HEK293 (cell line): Measurements from ENCODE around the gene DNAJB5.

ENCODE experiments used
- CTCF ChIA-PET: fragments of 350-600 bp; formaldehyde crosslinking; extraction: SDS; loops from one replicate; lab custom pipeline; 2021; ENCODE audit warnings: antibody characterized with exemption; lab: Yijun Ruan, JAX
- POLR2A ChIA-PET: fragments of 300-600 bp; formaldehyde crosslinking; extraction: SDS; loops from one replicate; lab custom pipeline; 2020; ENCODE audit warnings: antibody characterized with exemption, inconsistent platforms; lab: Yijun Ruan, JAX
- H3K27ac ChIP-seq: fragments of 200-500 bp; sonication (Bioruptor generic); 2 replicates; pipeline ENCODE4 v1.5.1; 2014; ENCODE audit warnings: low read depth, low read length, control low read depth, inconsistent platforms; ENCODE audit errors: extremely low read depth
- H3K36me3 ChIP-seq, 2 experiments: fragments of 200-500 bp in 1 of 2; sonication (Bioruptor generic) in 1 of 2; 1 replicate in 1 of 2; 2 replicates in 1 of 2; pipeline ENCODE4 v1.5.1; 2014 to 2017; ENCODE audit warnings: inconsistent platforms in 2 of 2, low read length in 2 of 2; ENCODE audit not compliant: control insufficient read depth in 2 of 2, insufficient read depth in 1 of 2
- H3K4me1 ChIP-seq: fragments of 200-500 bp; sonication (Bioruptor generic); 2 replicates; pipeline ENCODE4 v1.5.1; 2014; ENCODE audit warnings: mild to moderate bottlenecking, low read length, inconsistent platforms; ENCODE audit not compliant: control insufficient read depth, insufficient read depth
- H3K4me3 ChIP-seq: 2 replicates; pipeline ENCODE4 v1.5.1; 2011; ENCODE audit warnings: low read depth, mild to moderate bottlenecking, control low read depth, low read length, moderate library complexity
- H3K9me3 ChIP-seq: fragments of 200-500 bp; sonication (Bioruptor generic); 2 replicates; pipeline ENCODE4 v1.5.1; 2014; ENCODE audit warnings: low read depth, low read length, inconsistent platforms; ENCODE audit not compliant: control insufficient read depth, insufficient read depth
- HOXA7 ChIP-seq: sonication (generic); formaldehyde crosslinking; IDR thresholded peaks from 2 replicates; pipeline ENCODE4 v1.8.1; 2022; ENCODE audit warnings: missing genetic modification reagents, borderline replicate concordance
- REST ChIP-seq: fragments of 450-650 bp; formaldehyde crosslinking; IDR thresholded peaks from 2 replicates; pipeline ENCODE4 v1.5.1; 2016; ENCODE audit warnings: missing biosample characterization, missing genetic modification characterization
- SP3 ChIP-seq: fragments of 450-650 bp; formaldehyde crosslinking; IDR thresholded peaks from 2 replicates; pipeline ENCODE4 v1.5.1; 2016; ENCODE audit warnings: missing biosample characterization, missing genetic modification characterization
- TRIM28 ChIP-seq: IDR thresholded peaks from 2 replicates; pipeline ENCODE4 v1.6.1; 2011; ENCODE audit warnings: low read length, control low read depth, borderline replicate concordance
- ZBTB48 ChIP-seq: fragments of 450-650 bp; formaldehyde crosslinking; IDR thresholded peaks from 2 replicates; pipeline ENCODE4 v1.5.1; 2016; ENCODE audit warnings: missing biosample characterization, missing genetic modification characterization
- ZFP37 ChIP-seq: fragments of 450-650 bp; formaldehyde crosslinking; IDR thresholded peaks from 2 replicates; pipeline ENCODE4 v1.5.1; 2016; ENCODE audit warnings: missing biosample characterization, missing genetic modification characterization
- ZIC2 ChIP-seq: fragments of 450-650 bp; formaldehyde crosslinking; IDR thresholded peaks from 2 replicates; pipeline ENCODE4 v1.5.1; 2016; ENCODE audit warnings: missing biosample characterization, missing genetic modification characterization
- ZNF112 ChIP-seq: fragments of 450-650 bp; formaldehyde crosslinking; IDR thresholded peaks from 2 replicates; pipeline ENCODE4 v1.5.0; 2017; ENCODE audit warnings: missing biosample characterization, missing genetic modification characterization
- ZNF138 ChIP-seq: fragments of 450-650 bp; formaldehyde crosslinking; IDR thresholded peaks from 2 replicates; pipeline ENCODE4 v1.5.1; 2016; ENCODE audit warnings: missing biosample characterization, missing genetic modification characterization, borderline replicate concordance
- ZNF155 ChIP-seq: fragments of 450-650 bp; formaldehyde crosslinking; IDR thresholded peaks from 2 replicates; pipeline ENCODE4 v1.5.1; 2016; ENCODE audit warnings: missing biosample characterization, missing genetic modification characterization
- ZNF274 ChIP-seq, 2 experiments: fragments of 200-500 bp in 1 of 2; fragments of 450-650 bp in 1 of 2; sonication (Bioruptor generic) in 1 of 2; formaldehyde crosslinking in 1 of 2; IDR thresholded peaks; 2 replicates each; pipeline versions ENCODE4 v1.5.1 to v1.6.1; 2014 to 2016; ENCODE audit warnings: borderline replicate concordance in 1 of 2, inconsistent platforms in 1 of 2, low read length in 1 of 2, missing biosample characterization in 1 of 2, missing genetic modification characterization in 1 of 2
- ZNF639 ChIP-seq: fragments of 450-650 bp; formaldehyde crosslinking; IDR thresholded peaks from 2 replicates; pipeline ENCODE4 v1.5.1; 2016; ENCODE audit warnings: missing biosample characterization, missing genetic modification characterization
- ZNF677 ChIP-seq: fragments of 450-650 bp; IDR thresholded peaks from 2 replicates; pipeline ENCODE4 v1.5.0; 2018; ENCODE audit warnings: missing biosample characterization, mild to moderate bottlenecking, missing genetic modification characterization, moderate library complexity
- ZNF768 ChIP-seq: fragments of 450-650 bp; formaldehyde crosslinking; IDR thresholded peaks from 2 replicates; pipeline ENCODE4 v1.5.1; 2018; ENCODE audit warnings: missing biosample characterization, mild to moderate bottlenecking, missing genetic modification characterization
- ZNF776 ChIP-seq: fragments of 450-650 bp; formaldehyde crosslinking; IDR thresholded peaks from 2 replicates; pipeline ENCODE4 v1.5.0; 2017; ENCODE audit warnings: missing biosample characterization, missing genetic modification characterization, borderline replicate concordance
- ZNF830 ChIP-seq: fragments of 450-650 bp; IDR thresholded peaks from 2 replicates; pipeline ENCODE4 v1.5.0; 2018; ENCODE audit warnings: missing biosample characterization, missing genetic modification characterization, low read depth, mild to moderate bottlenecking, moderate library complexity
- TF ChIP-seq, protein P1 (sequence below): fragments of 450-650 bp; formaldehyde crosslinking; IDR thresholded peaks from 2 replicates; pipeline ENCODE4 v1.5.1; 2017; ENCODE audit warnings: missing biosample characterization, missing genetic modification characterization
- TF ChIP-seq, protein P2 (sequence below): fragments of 450-650 bp; formaldehyde crosslinking; IDR thresholded peaks from 2 replicates; pipeline ENCODE4 v1.5.1; 2016; ENCODE audit warnings: missing biosample characterization, missing genetic modification characterization
- TF ChIP-seq, protein P3 (sequence below): fragments of 450-650 bp; formaldehyde crosslinking; IDR thresholded peaks from 2 replicates; pipeline ENCODE4 v1.5.1; 2016; ENCODE audit warnings: missing biosample characterization, missing genetic modification characterization

DNAJB5 gene

DNA sequence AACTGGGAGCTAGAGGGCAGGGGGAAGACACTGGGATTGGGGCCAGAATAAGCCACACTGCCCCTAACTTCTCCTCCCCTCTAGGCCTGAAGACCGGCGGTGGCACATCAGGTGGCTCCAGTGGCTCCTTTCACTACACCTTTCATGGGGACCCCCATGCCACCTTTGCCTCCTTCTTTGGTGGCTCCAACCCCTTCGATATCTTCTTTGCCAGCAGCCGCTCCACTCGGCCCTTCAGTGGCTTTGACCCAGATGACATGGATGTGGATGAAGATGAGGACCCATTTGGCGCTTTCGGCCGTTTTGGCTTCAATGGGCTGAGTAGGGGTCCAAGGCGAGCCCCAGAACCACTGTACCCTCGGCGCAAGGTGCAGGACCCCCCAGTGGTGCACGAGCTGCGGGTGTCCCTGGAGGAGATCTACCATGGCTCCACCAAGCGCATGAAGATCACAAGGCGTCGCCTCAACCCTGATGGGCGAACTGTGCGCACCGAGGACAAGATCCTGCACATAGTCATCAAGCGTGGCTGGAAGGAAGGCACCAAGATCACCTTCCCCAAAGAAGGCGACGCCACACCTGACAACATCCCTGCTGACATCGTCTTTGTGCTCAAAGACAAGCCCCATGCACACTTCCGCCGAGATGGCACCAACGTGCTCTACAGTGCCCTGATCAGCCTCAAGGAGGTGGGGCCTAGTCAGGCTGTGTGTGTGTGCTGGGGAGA, 6.8 kb downstream of the DNAJB5 start:
- CTCF ChIA-PET: interaction anchor here (0.6 to 8.5 kb wide), 3 partner anchors 34 to 296 kb away, joined by 4 to 116 read pairs (median 4); no protein-coding TSS in a partner anchor
- H3K9me3 ChIP-seq: no peaks in the 10 kb centered on the region
- peaks cover 2% of the 10 kb centered on the region; the same call in 1 of the 2 replicates for H3K4me1 ChIP-seq
- no peak overlapping the region for H3K4me3 ChIP-seq
- TF ChIP-seq ZFP37 (no peak), ZNF768 (tag by site-specific recombination) (no peak), ZIC2 (tag by site-specific recombination) (no peak), ZNF677 (tag by site-specific recombination) (no peak), SP3 (tag by site-specific recombination) (no peak), TRIM28 (no peak), ZNF830 (tag by site-specific recombination) (no peak), ZNF776 (tag by site-specific recombination) (no peak), ZNF155 (tag by site-specific recombination) (no peak), ZBTB48 (tag by site-specific recombination) (no peak), ZNF274 (IDR thresholded peaks at IDR 0.05; ENCODE audit: low read length) (no peak), ZNF274 (tag by site-specific recombination; IDR thresholded peaks at IDR 0.05; ENCODE audit: borderline replicate concordance) (no peak), ZNF112 (no peak), HOXA7 (CRISPR knock-in tag) (no peak), ZNF138 (tag by site-specific recombination) (no peak), ZNF639 (tag by site-specific recombination) (no peak), REST (tag by site-specific recombination) (no peak)
- TF ChIP-seq, protein P1, sequence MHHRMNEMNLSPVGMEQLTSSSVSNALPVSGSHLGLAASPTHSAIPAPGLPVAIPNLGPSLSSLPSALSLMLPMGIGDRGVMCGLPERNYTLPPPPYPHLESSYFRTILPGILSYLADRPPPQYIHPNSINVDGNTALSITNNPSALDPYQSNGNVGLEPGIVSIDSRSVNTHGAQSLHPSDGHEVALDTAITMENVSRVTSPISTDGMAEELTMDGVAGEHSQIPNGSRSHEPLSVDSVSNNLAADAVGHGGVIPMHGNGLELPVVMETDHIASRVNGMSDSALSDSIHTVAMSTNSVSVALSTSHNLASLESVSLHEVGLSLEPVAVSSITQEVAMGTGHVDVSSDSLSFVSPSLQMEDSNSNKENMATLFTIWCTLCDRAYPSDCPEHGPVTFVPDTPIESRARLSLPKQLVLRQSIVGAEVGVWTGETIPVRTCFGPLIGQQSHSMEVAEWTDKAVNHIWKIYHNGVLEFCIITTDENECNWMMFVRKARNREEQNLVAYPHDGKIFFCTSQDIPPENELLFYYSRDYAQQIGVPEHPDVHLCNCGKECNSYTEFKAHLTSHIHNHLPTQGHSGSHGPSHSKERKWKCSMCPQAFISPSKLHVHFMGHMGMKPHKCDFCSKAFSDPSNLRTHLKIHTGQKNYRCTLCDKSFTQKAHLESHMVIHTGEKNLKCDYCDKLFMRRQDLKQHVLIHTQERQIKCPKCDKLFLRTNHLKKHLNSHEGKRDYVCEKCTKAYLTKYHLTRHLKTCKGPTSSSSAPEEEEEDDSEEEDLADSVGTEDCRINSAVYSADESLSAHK (tag by site-specific recombination): no peak
- TF ChIP-seq, protein P2, sequence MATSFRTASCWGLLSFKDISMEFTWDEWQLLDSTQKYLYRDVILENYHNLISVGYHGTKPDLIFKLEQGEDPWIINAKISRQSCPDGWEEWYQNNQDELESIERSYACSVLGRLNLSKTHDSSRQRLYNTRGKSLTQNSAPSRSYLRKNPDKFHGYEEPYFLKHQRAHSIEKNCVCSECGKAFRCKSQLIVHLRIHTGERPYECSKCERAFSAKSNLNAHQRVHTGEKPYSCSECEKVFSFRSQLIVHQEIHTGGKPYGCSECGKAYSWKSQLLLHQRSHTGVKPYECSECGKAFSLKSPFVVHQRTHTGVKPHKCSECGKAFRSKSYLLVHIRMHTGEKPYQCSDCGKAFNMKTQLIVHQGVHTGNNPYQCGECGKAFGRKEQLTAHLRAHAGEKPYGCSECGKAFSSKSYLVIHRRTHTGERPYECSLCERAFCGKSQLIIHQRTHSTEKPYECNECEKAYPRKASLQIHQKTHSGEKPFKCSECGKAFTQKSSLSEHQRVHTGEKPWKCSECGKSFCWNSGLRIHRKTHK (tag by site-specific recombination): no peak
- TF ChIP-seq, protein P3, sequence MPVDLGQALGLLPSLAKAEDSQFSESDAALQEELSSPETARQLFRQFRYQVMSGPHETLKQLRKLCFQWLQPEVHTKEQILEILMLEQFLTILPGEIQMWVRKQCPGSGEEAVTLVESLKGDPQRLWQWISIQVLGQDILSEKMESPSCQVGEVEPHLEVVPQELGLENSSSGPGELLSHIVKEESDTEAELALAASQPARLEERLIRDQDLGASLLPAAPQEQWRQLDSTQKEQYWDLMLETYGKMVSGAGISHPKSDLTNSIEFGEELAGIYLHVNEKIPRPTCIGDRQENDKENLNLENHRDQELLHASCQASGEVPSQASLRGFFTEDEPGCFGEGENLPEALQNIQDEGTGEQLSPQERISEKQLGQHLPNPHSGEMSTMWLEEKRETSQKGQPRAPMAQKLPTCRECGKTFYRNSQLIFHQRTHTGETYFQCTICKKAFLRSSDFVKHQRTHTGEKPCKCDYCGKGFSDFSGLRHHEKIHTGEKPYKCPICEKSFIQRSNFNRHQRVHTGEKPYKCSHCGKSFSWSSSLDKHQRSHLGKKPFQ: no peak
- POLR2A ChIA-PET: no interaction called here
- peaks cover 0 to 20% of the 10 kb centered on the region in 2 experiments; a peak in 1 of 3 replicates for H3K36me3 ChIP-seq
- no peak overlapping the region for H3K27ac ChIP-seq
